AG04449 (cell line): ENCODE data around the gene OPA3.

ENCODE experiments used
- CTCF ChIA-PET: fragments of 350-600 bp; formaldehyde crosslinking; extraction: SDS; loops from one replicate; lab custom pipeline; 2021; ENCODE audit warnings: antibody characterized with exemption; lab: Yijun Ruan, JAX
- POLR2A ChIA-PET: fragments of 400-600, 350-600 bp; formaldehyde crosslinking; extraction: SDS; loops from one replicate; lab custom pipeline; 2020; ENCODE audit warnings: antibody characterized with exemption, inconsistent platforms; lab: Yijun Ruan, JAX
- DNase-seq: peaks from one replicate; pipeline ENCODE4 v3.0.0-alpha.2; 2010; ENCODE audit warnings: low read depth, low spot score
- H3K4me3 ChIP-seq: 2 replicates; pipeline ENCODE4 v1.5.1; 2011; ENCODE audit warnings: low read depth, mild to moderate bottlenecking, control low read depth, low read length
- TF ChIP-seq, protein P1 (sequence below): IDR thresholded peaks from one replicate; pipeline ENCODE4 v1.5.1; 2011; ENCODE audit warnings: mild to moderate bottlenecking, moderate library complexity, low read length, control low read depth, inconsistent platforms; ENCODE audit not compliant: insufficient read depth; ENCODE audit errors: missing control alignments

OPA3 gene

DNA sequence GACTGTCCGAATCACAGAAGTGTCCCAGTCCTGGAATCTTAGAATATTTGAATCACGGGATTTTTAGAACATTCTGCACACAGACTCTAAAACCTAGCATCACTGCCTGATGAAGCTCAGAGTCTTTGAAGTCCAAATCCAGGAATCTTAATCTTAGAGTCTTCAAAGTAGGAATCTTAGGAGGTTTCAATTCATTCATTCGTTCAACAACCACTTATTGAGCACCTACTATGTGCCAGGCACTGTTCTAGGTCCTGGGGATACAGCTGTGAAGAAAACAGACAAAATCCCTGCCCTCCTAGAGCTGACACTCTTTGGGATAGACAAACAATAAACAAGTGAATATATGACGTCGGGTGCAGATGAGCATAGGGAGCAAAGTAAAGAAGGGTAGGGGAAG is 89.4 kb downstream of the OPA3 start:
- ChIA-PET POLR2A (no interaction called here), CTCF (interaction anchor here (0.6 to 8.8 kb wide), 20 partner anchors 10 to 198 kb away, joined by 3 to 99 read pairs (median 4); no protein-coding TSS in a partner anchor)
- TF ChIP-seq, protein P1, sequence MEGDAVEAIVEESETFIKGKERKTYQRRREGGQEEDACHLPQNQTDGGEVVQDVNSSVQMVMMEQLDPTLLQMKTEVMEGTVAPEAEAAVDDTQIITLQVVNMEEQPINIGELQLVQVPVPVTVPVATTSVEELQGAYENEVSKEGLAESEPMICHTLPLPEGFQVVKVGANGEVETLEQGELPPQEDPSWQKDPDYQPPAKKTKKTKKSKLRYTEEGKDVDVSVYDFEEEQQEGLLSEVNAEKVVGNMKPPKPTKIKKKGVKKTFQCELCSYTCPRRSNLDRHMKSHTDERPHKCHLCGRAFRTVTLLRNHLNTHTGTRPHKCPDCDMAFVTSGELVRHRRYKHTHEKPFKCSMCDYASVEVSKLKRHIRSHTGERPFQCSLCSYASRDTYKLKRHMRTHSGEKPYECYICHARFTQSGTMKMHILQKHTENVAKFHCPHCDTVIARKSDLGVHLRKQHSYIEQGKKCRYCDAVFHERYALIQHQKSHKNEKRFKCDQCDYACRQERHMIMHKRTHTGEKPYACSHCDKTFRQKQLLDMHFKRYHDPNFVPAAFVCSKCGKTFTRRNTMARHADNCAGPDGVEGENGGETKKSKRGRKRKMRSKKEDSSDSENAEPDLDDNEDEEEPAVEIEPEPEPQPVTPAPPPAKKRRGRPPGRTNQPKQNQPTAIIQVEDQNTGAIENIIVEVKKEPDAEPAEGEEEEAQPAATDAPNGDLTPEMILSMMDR = no peak

DNA sequence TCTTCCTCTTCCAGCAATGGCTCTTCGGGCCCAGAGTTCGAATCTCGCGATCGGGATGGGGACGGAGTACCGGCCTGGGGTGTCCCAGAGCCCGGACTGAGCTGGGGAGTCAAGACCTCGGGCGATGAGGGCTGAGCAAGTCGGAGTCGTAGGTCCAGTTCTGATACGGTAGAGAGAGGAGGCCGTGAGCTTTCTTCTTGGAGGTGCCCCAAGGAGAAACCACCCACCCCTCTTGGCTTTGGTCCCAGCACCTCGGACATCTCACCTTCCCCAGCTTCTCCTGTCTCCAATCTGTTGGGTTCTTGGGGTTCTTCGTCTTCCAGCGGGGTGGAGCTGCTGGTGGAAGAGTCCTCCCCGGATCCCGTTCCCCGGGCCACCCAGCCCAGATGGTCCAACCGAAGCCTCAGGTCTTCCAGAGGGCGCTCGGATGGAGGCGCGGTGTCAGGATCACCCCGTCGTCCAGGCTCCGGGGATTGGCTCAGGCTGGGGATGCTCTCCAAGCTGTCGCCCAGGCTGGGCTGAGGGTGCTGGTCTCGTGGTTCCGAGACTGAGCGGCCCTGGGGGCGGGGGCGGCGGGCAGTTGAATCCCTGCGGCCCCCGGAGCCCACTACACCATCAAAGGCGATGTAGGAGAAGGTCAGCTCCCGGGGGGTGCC is 90.2 kb downstream of the OPA3 start:
- DNase-seq = no peak
- ChIA-PET POLR2A (no interaction called here), CTCF (interaction anchor here (0.9 to 8.8 kb wide), 19 partner anchors 9 to 199 kb away, joined by 3 to 99 read pairs (median 4); no protein-coding TSS in a partner anchor)
- TF ChIP-seq, protein P1 = no peak
- no peak overlapping the region for H3K4me3 ChIP-seq

More for the DNA sequence above, 89.4 kb downstream of the OPA3 start:
- no peak overlapping the region for H3K4me3 ChIP-seq
- no peak for DNase-seq

DNA sequence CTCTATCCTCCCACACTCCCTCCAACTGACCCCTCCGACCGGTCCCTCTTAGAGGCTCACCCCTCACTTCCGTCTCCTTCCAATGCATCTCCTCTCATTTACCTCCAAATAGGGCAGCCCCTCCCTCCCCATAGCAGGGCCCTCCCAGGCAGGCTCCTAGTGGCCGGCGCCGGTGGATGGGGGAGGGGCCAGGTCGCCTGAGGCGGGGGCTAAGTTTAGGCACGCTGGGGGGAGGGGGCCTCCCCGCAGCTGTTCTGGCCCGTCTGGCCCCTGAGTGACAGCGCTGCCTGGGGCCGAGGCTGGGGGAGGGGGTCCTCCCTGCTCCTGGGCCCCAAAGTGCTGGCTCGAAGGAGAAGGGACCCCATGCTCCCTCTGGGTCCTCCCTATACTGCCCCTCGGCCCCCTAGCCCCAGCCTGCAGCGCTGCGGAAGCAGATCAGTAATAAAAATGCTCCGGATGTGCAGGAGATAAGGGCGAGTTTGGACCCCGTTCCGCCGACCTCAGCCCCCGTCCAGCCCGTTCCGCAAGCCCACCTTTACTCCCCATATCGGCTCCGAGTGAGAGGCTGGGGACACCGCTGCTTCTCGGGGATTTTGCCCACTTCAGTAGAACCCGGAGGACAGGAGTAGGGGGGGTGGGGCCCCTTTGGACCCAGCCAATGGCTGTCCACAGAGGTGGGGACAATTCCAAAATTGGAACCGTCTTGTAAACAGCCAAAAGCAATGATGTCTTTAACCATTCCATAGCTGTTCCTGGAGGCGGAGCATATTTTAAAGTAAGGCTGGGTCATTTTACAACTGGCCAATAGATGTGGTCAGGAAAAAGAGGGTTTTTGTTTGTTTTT is 91.8 kb downstream of the OPA3 start:
- no peak for DNase-seq
- H3K4me3 ChIP-seq = peak overlapping the region; percentile 56
- TF ChIP-seq, protein P1 = no peak
- CTCF ChIA-PET = interaction anchor here (0.6 to 8.8 kb wide), 10 partner anchors 8 to 520 kb away, joined by 3 to 68 read pairs (median 6); no protein-coding TSS in a partner anchor
- POLR2A ChIA-PET = no interaction called here

GRCh38 chr19:45492137-45492626 is 92.4 kb downstream of the OPA3 start:
- ChIA-PET CTCF (interaction anchor here (0.6 to 8.8 kb wide), 6 partner anchors 13 to 520 kb away, joined by 3 to 68 read pairs (median 6); no protein-coding TSS in a partner anchor), POLR2A (no interaction called here)
- TF ChIP-seq, protein P1 = no peak
- DNase-seq = no peak
- H3K4me3 ChIP-seq = no peak overlapping the region

DNA sequence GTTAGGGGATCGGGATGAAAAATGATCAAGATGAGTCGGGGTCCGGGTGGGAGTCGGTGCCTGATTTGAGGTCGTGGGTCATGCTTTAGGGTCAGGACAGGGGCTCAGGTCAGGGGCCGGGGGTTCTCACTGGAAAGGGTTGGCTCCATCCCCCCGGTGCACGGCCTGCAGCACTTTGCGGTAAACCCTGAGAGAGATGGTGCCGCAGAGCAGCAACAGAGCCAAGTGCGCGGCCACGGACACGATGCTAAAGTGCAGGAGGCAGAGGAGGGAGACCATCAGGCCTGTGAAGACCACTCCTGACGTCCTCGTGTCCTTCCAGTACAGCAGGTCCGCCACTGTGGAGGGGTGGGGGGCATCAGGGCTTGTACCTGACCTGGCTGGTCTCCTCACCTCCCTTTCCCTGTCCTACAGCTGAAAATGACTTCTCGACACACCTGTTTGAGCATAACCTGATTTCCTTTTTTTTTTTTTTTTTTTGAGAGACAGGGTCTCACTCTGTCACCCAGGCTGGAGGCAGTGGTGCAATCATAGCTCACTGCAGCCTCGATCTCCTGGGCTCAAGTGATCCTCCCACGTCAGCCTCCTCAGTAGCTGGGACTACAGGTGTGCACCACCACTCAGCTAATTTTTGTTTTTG is 95.3 kb downstream of the OPA3 start:
- TF ChIP-seq, protein P1 = no peak
- DNase-seq = no peak
- no peak overlapping the region for H3K4me3 ChIP-seq
- CTCF ChIA-PET = interaction anchor here (0.8 to 6.2 kb wide), 8 partner anchors 9 to 153 kb away, joined by 3 to 60 read pairs (median 9); no protein-coding TSS in a partner anchor
- POLR2A ChIA-PET = no interaction called here
